HEK293T (cell line): ENCODE measurements around the gene TNIK.

Source experiments
- NFRKB ChIP-seq: fragments of 450-650 bp; IDR thresholded peaks from 2 replicates; pipeline ENCODE4 v1.6.1; 2016; ENCODE audit warnings: mild to moderate bottlenecking, moderate library complexity
- SP1 ChIP-seq: fragments of 450-650 bp; IDR thresholded peaks from 2 replicates; pipeline ENCODE4 v1.6.1; 2017

DNA sequence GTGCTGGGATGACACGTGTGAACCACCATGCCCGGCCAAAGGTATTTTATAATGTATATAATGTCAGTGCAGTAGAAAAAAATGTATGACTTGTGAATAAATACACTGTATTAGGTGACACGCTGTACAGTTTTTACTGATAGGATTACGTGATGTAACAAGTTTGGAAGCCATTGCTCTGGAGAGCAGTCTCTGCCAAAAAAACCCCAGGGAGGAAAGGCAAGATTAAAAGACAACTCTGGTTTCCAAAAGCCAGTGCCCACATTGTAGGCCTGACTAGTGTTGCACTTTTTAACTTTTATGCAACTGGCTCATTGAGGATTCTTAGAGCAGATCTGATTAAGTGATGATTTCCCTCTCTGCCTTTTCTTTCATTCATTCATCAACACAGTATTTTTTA lies 371.7 kb downstream of the TNIK start:
- TF ChIP-seq SP1 (no peak), NFRKB (no peak)
